Loucy (cell line): ENCODE results near the gene MAGEA9.

Experiments
- CTCF ChIP-seq: fragments of 200-600 bp; sonication (generic); conservative IDR thresholded peaks from 2 replicates; pipeline ENCODE4 v1.5.1; 2014; ENCODE audit warnings: mild to moderate bottlenecking, antibody characterized with exemption, low read length
- EZH2phosphoT487 ChIP-seq: fragments of 200-600 bp; IDR thresholded peaks from 2 replicates; pipeline ENCODE4 v1.6.1; 2018; ENCODE audit warnings: antibody characterized with exemption, mild to moderate bottlenecking, moderate library complexity, borderline replicate concordance

DNA sequence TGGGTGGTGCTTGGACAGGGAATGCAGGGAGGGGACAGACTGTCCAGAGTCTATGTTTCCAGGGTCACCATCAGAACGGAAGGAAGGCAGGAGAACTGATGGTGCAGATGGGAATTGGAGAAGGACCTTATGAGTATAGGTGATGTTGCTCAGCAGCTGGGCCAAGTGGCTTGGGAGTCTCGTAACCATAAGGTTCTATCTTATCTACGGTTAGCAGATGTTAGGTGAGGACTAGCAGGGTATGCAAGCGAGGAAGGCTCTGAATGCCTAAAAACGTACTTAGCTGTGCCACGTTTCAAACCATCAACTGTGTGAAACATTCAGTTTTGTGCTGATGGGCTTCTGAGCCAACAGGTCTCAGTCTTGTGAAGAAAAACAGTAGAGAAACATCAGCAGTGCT lies 22.4 kb downstream of the MAGEA9 start:
- TF ChIP-seq CTCF (no peak), EZH2phosphoT487 (no peak)
